ENCODE data around the gene PLXDC1.

DNA sequence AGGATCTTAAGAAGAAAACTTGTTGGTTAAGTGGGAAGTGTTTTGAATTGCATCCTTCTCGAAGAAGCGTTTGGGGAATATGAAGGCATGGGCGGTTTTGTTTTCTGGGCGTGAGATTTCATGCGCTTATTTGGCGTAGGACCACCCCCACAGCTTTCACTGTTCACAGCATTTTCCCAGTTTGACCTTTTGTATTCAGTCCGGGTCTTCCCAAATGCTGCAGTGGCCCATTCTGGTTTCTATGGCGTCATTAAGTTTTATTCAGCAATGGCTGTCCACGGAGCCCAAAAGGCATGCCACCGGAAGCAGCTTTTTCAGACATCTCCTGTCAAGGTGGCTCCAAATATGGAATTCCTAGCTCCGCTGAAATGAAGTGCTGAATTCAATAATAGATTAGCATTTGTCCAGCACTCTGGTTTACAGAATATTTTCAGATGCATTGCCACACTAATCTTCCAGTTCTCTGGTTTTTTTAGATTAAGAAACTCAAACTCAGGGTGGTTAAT, 93.7 kb downstream of the PLXDC1 start:
- TF ChIP-seq POLR2A (IDR thresholded peaks at IDR 0.05): no peak
- TF ChIP-seq, protein P1, sequence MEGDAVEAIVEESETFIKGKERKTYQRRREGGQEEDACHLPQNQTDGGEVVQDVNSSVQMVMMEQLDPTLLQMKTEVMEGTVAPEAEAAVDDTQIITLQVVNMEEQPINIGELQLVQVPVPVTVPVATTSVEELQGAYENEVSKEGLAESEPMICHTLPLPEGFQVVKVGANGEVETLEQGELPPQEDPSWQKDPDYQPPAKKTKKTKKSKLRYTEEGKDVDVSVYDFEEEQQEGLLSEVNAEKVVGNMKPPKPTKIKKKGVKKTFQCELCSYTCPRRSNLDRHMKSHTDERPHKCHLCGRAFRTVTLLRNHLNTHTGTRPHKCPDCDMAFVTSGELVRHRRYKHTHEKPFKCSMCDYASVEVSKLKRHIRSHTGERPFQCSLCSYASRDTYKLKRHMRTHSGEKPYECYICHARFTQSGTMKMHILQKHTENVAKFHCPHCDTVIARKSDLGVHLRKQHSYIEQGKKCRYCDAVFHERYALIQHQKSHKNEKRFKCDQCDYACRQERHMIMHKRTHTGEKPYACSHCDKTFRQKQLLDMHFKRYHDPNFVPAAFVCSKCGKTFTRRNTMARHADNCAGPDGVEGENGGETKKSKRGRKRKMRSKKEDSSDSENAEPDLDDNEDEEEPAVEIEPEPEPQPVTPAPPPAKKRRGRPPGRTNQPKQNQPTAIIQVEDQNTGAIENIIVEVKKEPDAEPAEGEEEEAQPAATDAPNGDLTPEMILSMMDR (IDR thresholded peaks at IDR 0.05): no peak
